Skeletal muscle satellite cell (primary cell): ENCODE results near the gene ZNF638. TPM values are rescaled to one million over a fixed set of nuclear protein-coding genes. Genes with fewer than 3 reads are reported as not detected.

Experiments
- H3K27me3 ChIP-seq: 2 replicates; pipeline ENCODE4 v1.7.0; 2013; ENCODE audit warnings: low read length; ENCODE audit not compliant: control insufficient read depth, insufficient read depth
- H3K36me3 ChIP-seq: 2 replicates; pipeline ENCODE4 v1.7.0; 2013; ENCODE audit warnings: mild to moderate bottlenecking, control low read depth, low read length; ENCODE audit not compliant: insufficient read depth
- H3K4me1 ChIP-seq: 2 replicates; pipeline ENCODE4 v1.7.0; 2013; ENCODE audit warnings: low read length; ENCODE audit not compliant: control insufficient read depth, insufficient read depth
- H3K4me2 ChIP-seq: 2 replicates; pipeline ENCODE4 v1.7.0; 2013; ENCODE audit warnings: mild to moderate bottlenecking, low read length
- H3K4me3 ChIP-seq: 2 replicates; pipeline ENCODE4 v1.7.0; 2013; ENCODE audit warnings: low read length
- H3K9ac ChIP-seq: 2 replicates; pipeline ENCODE4 v1.7.0; 2013; ENCODE audit warnings: mild to moderate bottlenecking, low read depth, low read length, moderate library complexity
- H3K9me3 ChIP-seq: replicated peaks from 2 replicates; pipeline ENCODE4 v1.7.0; 2013; ENCODE audit warnings: mild to moderate bottlenecking, control low read depth, low read length
- small RNA-seq: library from RNA; depleted of rRNA; stranded (forward); fragments of <200 nt; gene quantifications from one replicate; pipeline ENCODE3, GENCODE V24; 2012

ZNF638 gene

GRCh38 chr2:71476495-71476894 is 144.9 kb downstream of the ZNF638 start:
- Histone ChIP-seq H3K27me3 (peaks cover 4% of the 10 kb centered on the region), H3K9me3 (no peaks in the 10 kb centered on the region), H3K36me3 (no peaks in the 10 kb centered on the region), H3K4me2 (no peak overlapping the region), H3K4me3 (no peak overlapping the region), H3K4me1 (peaks cover 17% of the 10 kb centered on the region), H3K9ac (no peak overlapping the region)

- Histone ChIP-seq H3K4me1 (peaks cover 14% of the 10 kb centered on the region), H3K9ac (no peak overlapping the region), H3K27me3 (peaks cover 4% of the 10 kb centered on the region), H3K4me3 (no peak overlapping the region), H3K4me2 (no peak overlapping the region), H3K36me3 (no peaks in the 10 kb centered on the region), H3K9me3 (no peaks in the 10 kb centered on the region)
Measured at GRCh38 chr2:71477231-71477691, 145.7 kb downstream of the ZNF638 start.

- Histone ChIP-seq H3K4me3 (no peak overlapping the region), H3K36me3 (no peaks in the 10 kb centered on the region), H3K4me1 (peaks cover 5% of the 10 kb centered on the region), H3K27me3 (peaks cover 4% of the 10 kb centered on the region), H3K4me2 (no peak overlapping the region), H3K9me3 (no peaks in the 10 kb centered on the region), H3K9ac (no peak overlapping the region)
Measured at GRCh38 chr2:71478806-71479205, 147.2 kb downstream of the ZNF638 start.

- H3K9me3 ChIP-seq, result no peaks in the 10 kb centered on the region
- no peak overlapping the region for H3K4me2 ChIP-seq
- H3K36me3 ChIP-seq, result no peaks in the 10 kb centered on the region
- H3K4me1 ChIP-seq, result peaks cover under 1% of the 10 kb centered on the region
- no peak overlapping the region for H3K9ac ChIP-seq
- peaks cover 4% of the 10 kb centered on the region for H3K27me3 ChIP-seq
- no peak overlapping the region for H3K4me3 ChIP-seq
Measured at GRCh38 chr2:71479261-71479660, 147.7 kb downstream of the ZNF638 start.

- Histone ChIP-seq H3K4me2 (no peak overlapping the region), H3K36me3 (no peaks in the 10 kb centered on the region), H3K9ac (no peak overlapping the region), H3K4me1 (no peaks in the 10 kb centered on the region), H3K27me3 (peaks cover 4% of the 10 kb centered on the region), H3K4me3 (no peak overlapping the region), H3K9me3 (no peaks in the 10 kb centered on the region)
Measured at GRCh38 chr2:71481111-71481510, 149.5 kb downstream of the ZNF638 start.

GRCh38 chr2:71482055-71482454 is 150.5 kb downstream of the ZNF638 start:
- H3K4me2 ChIP-seq, result no peak overlapping the region
- no peaks in the 10 kb centered on the region for H3K4me1 ChIP-seq
- no peak overlapping the region for H3K4me3 ChIP-seq
- H3K9me3 ChIP-seq, result no peaks in the 10 kb centered on the region
- no peaks in the 10 kb centered on the region for H3K36me3 ChIP-seq
- H3K27me3 ChIP-seq, result peaks cover 4% of the 10 kb centered on the region
- no peak overlapping the region for H3K9ac ChIP-seq

GRCh38 chr2:71483246-71483645 is 151.7 kb downstream of the ZNF638 start:
- Histone ChIP-seq H3K9ac (no peak overlapping the region), H3K27me3 (peaks cover 4% of the 10 kb centered on the region), H3K4me3 (no peak overlapping the region), H3K4me1 (no peaks in the 10 kb centered on the region), H3K9me3 (no peaks in the 10 kb centered on the region), H3K36me3 (no peaks in the 10 kb centered on the region), H3K4me2 (no peak overlapping the region)

GRCh38 chr2:71484354-71484753 is 152.8 kb downstream of the ZNF638 start:
- no peaks in the 10 kb centered on the region for H3K36me3 ChIP-seq

More at GRCh38 chr2:71484354-71484753, 152.8 kb downstream of the ZNF638 start:
- no peaks in the 10 kb centered on the region for H3K4me1 ChIP-seq
- peaks cover 4% of the 10 kb centered on the region for H3K27me3 ChIP-seq
- no peak overlapping the region for H3K9ac ChIP-seq
- H3K9me3 ChIP-seq, result no peaks in the 10 kb centered on the region
- no peak overlapping the region for H3K4me3 ChIP-seq
- H3K4me2 ChIP-seq, result no peak overlapping the region

Small RNA genes within 50 kb of the gene (small RNA-seq; reads per million reads assigned to genes)
- gene RNU6-105P, result not detected
